ENCODE data around the gene RALY. TPM values are rescaled to one million over a fixed set of nuclear protein-coding genes. Genes with fewer than 3 reads are reported as not detected.

The RALY gene
- total RNA-seq = 45.9 and 69.6 TPM in 2 replicates

DNA sequence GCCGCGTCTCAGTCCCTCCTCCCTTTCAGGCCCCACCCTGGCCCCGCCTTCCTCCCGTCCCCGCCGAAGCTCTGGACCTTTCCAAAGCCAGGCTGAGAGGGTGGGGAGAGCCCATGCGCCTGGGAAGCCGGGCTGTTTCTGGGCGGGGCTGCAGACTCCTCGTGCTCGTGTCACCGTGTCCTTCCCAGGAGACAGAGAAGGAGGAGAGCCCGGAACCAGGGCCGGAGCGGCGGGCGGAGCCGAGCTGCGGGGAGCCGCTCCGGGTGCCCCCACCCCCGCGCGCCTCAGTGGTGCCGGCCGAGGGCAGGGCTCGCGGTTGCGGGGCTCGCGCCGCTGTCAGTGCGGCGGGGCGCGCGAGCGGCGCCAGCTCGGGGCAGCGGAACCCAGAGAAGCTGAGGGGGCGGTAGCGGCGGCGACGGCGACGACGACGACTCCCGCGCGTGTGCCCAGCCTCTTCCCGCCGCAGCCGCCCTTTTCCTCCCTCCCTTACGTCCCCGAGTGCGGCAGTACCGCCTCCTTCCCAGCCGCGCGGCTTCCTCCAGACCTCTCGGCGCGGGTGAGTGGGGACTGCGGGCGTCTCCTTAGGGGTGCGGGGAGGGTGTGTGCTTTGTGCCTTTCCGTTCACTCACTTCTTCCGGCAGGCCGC lies at the start of gene RALY:
Gene RALY, plus strand, starts transcription at position 336 of the 646 bp plus-strand sequence. CDS start 78,164 bp downstream, outside the sequence.

DNA sequence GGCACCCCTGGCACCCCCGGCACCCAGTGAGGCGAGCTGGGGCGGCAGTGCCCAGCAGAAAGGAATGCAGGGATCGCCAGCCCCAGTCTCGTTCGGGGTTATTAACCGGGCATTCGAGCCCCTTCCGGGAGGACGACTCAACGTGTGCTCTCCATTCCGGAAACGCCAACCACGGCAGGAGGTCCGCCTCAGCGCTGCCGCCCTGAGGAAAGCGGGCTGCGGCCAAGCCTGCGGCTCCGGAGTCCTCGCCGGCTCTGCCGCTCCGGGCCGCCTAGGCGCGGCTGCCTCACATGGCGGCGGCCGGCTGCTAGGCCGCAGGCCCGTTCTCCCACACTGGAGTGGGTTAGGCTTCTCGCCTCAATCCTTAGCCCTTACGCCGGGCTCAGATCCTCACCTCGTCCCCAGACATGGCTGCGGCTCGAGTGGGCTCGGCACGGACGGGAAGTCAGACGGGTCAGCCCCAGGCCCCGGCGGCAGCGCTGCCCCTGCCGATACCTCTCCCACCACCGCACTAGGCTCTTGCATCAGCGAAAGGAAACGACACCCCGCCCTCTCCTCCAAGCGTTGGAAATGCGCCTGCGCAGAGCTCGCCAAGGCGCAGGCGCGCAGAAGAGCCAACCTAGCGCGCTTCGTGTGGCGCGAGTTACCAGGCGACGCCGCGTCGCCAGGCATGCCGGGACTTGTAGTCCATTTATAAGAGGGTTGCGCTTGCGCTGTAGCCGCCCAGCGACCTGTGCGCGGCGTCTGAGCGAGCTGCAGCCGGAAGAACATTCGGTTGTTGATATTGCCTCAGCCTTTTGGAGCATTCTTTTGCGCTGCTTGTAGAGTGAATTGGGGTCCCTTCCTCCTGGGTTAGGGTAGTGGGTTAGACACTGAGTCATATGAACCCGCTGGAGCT lies 118.2 kb downstream of the RALY start, which contains the start of gene EIF2S2:
Gene EIF2S2, minus strand, starts transcription at position 542 of the 898 bp plus-strand sequence. Its CDS starts 133 bp downstream, at position 409.

Other genes with a start within 250 kb of the RALY start
- 34.1 and 49.8 TPM in 2 replicates for gene CHMP4B, start 182.6 kb upstream of the RALY start, total RNA-seq
- gene EIF2S2, start 118.3 kb downstream of the RALY start, total RNA-seq = 118 and 133 TPM in 2 replicates
- gene ASIP, start 247.5 kb downstream of the RALY start, total RNA-seq = not detected in 2 replicates

Measured in regular cardiac myocyte (primary cell).